ENCODE results near the gene GAK.

GAK gene

DNA sequence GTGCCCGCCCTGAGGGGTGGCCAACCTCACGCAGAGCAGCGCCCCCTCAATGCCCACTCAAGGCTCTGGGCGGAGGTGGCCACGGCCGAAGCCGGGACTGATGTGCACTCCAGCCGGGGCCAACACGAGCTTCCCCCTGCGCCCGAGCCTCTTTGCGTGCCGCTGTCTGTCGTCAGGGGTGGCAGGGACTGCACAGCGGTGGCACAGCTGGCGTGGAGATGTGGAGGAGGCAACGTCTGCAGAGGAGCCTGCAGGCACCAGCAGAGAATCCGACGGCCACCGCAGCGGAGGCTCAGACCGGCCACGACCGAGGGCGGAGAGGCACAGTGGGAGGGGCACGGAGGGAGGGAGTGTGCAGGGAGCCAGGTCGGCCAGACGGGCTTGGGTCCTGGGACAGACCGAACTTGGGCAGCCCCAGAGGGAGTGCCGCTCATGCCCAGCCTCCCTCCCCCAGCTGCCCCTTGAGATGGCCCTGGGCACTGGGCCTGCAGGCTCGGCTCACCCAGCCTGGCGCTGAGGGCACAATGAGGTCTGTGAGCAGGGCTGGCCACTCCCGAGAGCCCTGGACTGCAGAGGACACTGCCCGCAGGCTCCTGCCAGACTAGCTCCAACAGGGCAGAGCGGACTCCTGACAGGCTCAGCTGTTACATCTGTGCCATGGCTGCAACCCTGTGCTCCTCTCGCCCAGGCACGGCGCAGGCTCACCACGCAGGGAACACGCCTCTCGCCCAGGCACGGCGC lies 59.7 kb downstream of the GAK start:
- no peak for DNase-seq (ENCODE audit: low read depth in 2 of 2)

- no peak for DNase-seq (ENCODE audit: low read depth in 2 of 2)
Observed at GRCh38 chr4:871484-871883, 60.6 kb downstream of the GAK start.

GRCh38 chr4:870951-871350 lies 61.2 kb downstream of the GAK start:
- DNase-seq (ENCODE audit: low read depth in 2 of 2), result no peak

DNA sequence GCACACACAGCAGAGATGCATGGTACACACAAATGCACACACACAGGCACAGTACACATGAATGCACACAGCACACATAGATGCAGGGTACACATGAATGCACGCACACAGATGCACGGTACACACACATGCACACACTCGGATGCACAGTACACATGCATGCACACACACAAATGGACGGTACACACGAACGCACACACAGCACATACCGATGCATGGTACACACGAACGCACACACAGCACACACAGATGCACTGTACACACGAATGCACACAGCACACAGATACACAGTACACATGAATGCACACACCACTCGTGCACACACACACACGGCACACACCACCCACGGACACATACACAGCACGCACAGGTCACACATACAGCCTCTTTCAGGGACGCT lies 62.3 kb downstream of the GAK start:
- DNase-seq (ENCODE audit: low read depth in 2 of 2), result no peak

DNA sequence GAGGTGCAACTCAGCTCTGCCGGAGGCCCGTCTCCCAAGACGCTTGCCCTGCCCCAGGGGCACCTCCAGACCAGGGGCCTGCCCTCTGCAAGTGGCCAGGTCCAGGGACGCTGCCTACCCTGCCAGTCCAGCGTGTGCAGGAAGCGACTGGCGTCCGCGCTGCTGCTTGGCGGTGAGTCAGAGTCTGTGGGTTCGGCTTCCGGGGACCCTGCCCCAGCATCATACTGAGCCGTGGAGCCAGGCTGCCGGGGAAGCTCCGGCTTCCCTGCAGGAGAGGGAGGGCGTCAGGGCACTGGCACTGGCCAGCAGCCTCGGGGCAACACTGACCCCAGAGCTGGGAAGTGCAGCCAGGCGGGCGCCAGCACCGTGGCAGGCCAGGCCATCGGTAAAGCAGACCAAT lies 63.7 kb downstream of the GAK start:
- DNase-seq (ENCODE audit: low read depth in 2 of 2), result no peak

GRCh38 chr4:867526-868250 lies 64.4 kb downstream of the GAK start:
- DNase-seq (ENCODE audit: low read depth in 2 of 2), result no peak

GRCh38 chr4:866761-867390 lies 65.2 kb downstream of the GAK start:
- no peak for DNase-seq (ENCODE audit: low read depth in 2 of 2)

- no peak for DNase-seq (ENCODE audit: low read depth in 2 of 2)
Observed at GRCh38 chr4:866068-866760, 65.9 kb downstream of the GAK start.

GRCh38 chr4:865572-865971 lies 66.5 kb downstream of the GAK start:
- DNase-seq (ENCODE audit: low read depth in 2 of 2), result no peak

DNA sequence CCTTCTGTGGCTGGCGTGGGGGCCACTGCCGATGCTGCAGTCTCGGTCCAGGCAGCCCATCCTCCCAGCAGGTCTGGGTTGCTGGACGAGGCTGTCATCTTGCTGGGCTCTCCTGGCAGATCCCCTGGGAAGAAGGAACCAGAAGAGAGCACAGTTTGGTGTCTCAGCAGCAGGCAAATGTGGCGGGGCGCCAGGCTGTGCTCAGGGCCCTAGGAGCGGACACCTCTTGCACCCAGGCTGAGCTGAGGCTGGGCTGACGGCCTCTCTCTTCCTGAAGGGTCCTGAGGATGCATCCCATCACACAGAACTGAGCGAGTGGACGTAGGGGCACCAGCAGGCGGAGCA lies 67.0 kb downstream of the GAK start:
- DNase-seq (ENCODE audit: low read depth in 2 of 2), result no peak

GRCh38 chr4:864456-865120 lies 67.5 kb downstream of the GAK start:
- no peak for DNase-seq (ENCODE audit: low read depth in 2 of 2)

GRCh38 chr4:860561-860960 lies 71.6 kb downstream of the GAK start:
- no peak for DNase-seq (ENCODE audit: low read depth in 2 of 2)

- DNase-seq (ENCODE audit: low read depth in 2 of 2), result no peak
Observed at GRCh38 chr4:859496-859895, 72.6 kb downstream of the GAK start.

DNA sequence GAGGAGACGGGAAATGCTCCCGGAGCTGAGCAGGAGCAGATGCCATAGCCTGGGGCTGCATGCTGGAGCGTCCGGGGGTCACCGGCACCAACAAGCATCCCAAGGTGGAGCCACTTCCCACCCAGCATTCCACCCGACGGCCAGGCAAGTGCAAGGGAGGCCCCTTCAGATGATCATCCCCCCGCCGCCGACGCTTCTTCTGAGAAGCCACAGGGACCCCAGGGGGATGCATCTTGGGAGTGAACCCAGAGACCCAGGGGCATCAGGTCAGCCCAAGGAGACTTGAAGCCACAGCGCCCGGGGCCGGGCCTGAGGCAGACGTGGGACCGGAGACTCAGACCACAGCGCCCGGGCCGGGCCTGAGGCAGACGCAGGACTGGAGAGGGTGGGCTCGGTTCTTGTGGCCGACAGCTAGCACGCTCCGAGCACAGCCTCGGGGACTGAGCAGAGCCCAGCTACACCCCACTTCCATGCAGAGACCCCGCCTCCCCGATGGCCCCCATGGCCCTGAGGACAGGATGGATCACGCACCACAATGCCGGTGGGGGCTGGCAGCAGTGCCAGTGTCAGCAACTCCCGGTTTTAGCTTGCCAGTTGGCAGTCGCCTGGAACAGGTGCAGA lies 73.2 kb downstream of the GAK start:
- DNase-seq (ENCODE audit: low read depth in 2 of 2), result no peak

DNA sequence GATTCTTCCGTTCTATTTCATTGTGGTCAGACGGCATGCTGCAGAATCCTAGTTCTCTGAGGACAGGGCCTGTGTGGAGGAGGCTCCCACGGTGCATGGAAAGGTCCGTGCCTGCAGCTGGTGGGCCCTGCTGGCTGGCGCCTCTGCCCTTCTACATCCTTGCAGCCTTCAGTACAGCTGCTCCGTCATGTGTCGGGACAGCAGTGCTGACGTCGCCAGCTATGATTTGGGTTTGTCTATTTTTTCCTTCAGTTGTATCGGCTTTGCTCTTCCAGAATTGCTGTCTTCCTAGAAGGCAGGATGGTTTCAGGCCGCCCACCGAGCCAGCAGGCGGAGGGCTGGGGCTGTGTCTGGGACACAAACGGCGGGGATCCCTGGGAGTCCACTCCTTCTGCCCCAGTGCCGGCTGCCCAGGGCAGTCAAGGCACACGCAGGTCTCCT lies 74.1 kb downstream of the GAK start:
- no peak for DNase-seq (ENCODE audit: low read depth in 2 of 2)

DNA sequence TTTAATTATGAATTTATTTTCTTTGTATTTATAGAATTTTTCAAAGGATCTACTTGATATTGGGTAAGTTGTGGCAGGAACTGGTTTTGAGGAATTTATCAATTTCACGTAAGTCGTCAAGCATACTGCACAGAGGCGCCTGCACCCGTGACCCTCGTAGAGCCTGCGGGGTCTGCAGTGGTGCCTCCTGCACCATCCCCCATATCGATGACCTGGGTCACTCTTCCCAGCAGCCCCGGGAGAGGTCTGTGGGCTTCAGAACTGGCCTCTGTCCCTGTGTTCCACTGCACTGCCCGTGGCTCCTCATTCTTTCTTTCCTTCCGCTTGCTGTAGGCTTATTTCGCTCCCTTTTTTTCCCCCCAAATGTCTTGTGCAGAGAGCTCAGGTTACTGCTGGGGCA lies 74.7 kb downstream of the GAK start:
- DNase-seq (ENCODE audit: low read depth in 2 of 2), result no peak

- no peak for DNase-seq (ENCODE audit: low read depth in 2 of 2)
Observed at GRCh38 chr4:856225-856901, 75.8 kb downstream of the GAK start.

- no peak for DNase-seq (ENCODE audit: low read depth in 2 of 2)
Observed at GRCh38 chr4:855880-856224, 76.3 kb downstream of the GAK start.

DNA sequence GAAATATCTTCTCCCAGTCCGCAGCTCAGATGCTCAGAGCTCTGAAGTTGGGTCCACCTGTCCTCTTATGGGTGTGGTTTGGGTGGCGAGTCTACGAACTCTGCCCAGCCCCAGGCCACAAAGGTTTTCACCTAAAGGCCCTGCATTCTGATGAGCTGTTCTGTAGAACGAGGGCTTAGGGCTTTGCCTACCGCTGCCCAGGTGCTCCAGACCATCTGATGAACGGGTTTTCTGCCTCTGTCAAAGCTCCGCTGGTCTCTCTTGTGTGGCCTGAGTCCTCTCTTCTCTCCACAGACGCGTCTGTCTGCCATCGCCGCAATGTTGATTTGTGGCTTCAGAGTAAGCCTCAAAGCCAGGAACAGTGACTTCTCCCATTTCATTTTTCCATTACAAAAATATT lies 77.8 kb downstream of the GAK start:
- DNase-seq (ENCODE audit: low read depth in 2 of 2), result no peak

GRCh38 chr4:853416-853781 lies 78.7 kb downstream of the GAK start:
- DNase-seq (ENCODE audit: low read depth in 2 of 2), result no peak

Measured in stimulated activated CD8-positive, alpha-beta memory T cell treated with anti-CD3 and anti-CD28 coated beads, Interleukin-2, amount 100 ng/mL, for 1 hour (primary cell).